BE2C (cell line): Measurements from ENCODE around the gene TMEM129.

Source experiments
- DNase-seq: peaks from one replicate; pipeline ENCODE4 v3.0.0-alpha.2; 2020
- H3K27me3 ChIP-seq: fragments of 250-450 bp; sonication (Bioruptor Pico); 2 replicates; pipeline ENCODE4 v1.5.1; 2020; ENCODE audit warnings: mild to moderate bottlenecking
- H3K36me3 ChIP-seq: fragments of 250-450 bp; sonication (Bioruptor Pico); 2 replicates; pipeline ENCODE4 v1.5.1; 2020; ENCODE audit warnings: mild to moderate bottlenecking
- H3K4me1 ChIP-seq: fragments of 250-450 bp; sonication (Bioruptor Pico); 2 replicates; pipeline ENCODE4 v1.5.1; 2020
- H3K4me3 ChIP-seq: 2 replicates; pipeline ENCODE4 v1.5.1; 2011; ENCODE audit warnings: low read depth, low read length
- H3K9me3 ChIP-seq: fragments of 250-450 bp; sonication (Bioruptor Pico); 2 replicates; pipeline ENCODE4 v1.5.1; 2020
- CTCF ChIP-seq: IDR thresholded peaks from 2 replicates; pipeline ENCODE4 v1.5.1; 2012; ENCODE audit warnings: mild to moderate bottlenecking, low read depth, low read length

Gene TMEM129

GRCh38 chr4:1670279-1670678 lies 50.8 kb downstream of the TMEM129 start:
- Histone ChIP-seq H3K36me3 (no peaks in the 10 kb centered on the region), H3K9me3 (no peaks in the 10 kb centered on the region), H3K4me3 (no peak overlapping the region), H3K4me1 (peaks cover 6% of the 10 kb centered on the region), H3K27me3 (no peaks in the 10 kb centered on the region)
- TF ChIP-seq CTCF: no peak
- no peak for DNase-seq

- no peaks in the 10 kb centered on the region for H3K36me3 ChIP-seq
- peaks cover 6% of the 10 kb centered on the region for H3K4me1 ChIP-seq
- no peak for DNase-seq
- H3K9me3 ChIP-seq: no peaks in the 10 kb centered on the region
- no peak overlapping the region for H3K4me3 ChIP-seq
- no peak for TF ChIP-seq CTCF
- no peaks in the 10 kb centered on the region for H3K27me3 ChIP-seq
These were observed 51.3 kb downstream of the TMEM129 start for GRCh38 chr4:1669850-1670249.

- Histone ChIP-seq H3K4me3 (no peak overlapping the region), H3K27me3 (no peaks in the 10 kb centered on the region), H3K4me1 (peaks cover 6% of the 10 kb centered on the region), H3K9me3 (no peaks in the 10 kb centered on the region), H3K36me3 (no peaks in the 10 kb centered on the region)
- DNase-seq: no peak
- no peak for TF ChIP-seq CTCF
These were observed 51.9 kb downstream of the TMEM129 start for GRCh38 chr4:1669270-1669669.

GRCh38 chr4:1668488-1668840 lies 52.7 kb downstream of the TMEM129 start:
- H3K4me1 ChIP-seq: no peaks in the 10 kb centered on the region; the same call in 1 of the 2 replicates
- no peak for TF ChIP-seq CTCF
- no peaks in the 10 kb centered on the region for H3K9me3 ChIP-seq
- no peak overlapping the region for H3K4me3 ChIP-seq
- H3K36me3 ChIP-seq: no peaks in the 10 kb centered on the region
- H3K27me3 ChIP-seq: no peaks in the 10 kb centered on the region
- DNase-seq: no peak

- H3K9me3 ChIP-seq: no peaks in the 10 kb centered on the region
- no peak for DNase-seq
- H3K36me3 ChIP-seq: no peaks in the 10 kb centered on the region
- H3K4me3 ChIP-seq: no peak overlapping the region
- no peak for TF ChIP-seq CTCF
- no peaks in the 10 kb centered on the region for H3K27me3 ChIP-seq
- no peaks in the 10 kb centered on the region for H3K4me1 ChIP-seq
These were observed 53.9 kb downstream of the TMEM129 start for GRCh38 chr4:1667273-1667672.

GRCh38 chr4:1666391-1666790 lies 54.7 kb downstream of the TMEM129 start:
- Histone ChIP-seq H3K9me3 (no peaks in the 10 kb centered on the region), H3K27me3 (no peaks in the 10 kb centered on the region), H3K36me3 (no peaks in the 10 kb centered on the region), H3K4me1 (no peaks in the 10 kb centered on the region), H3K4me3 (no peak overlapping the region)
- no peak for TF ChIP-seq CTCF
- DNase-seq: no peak
